K562 (cell line): ENCODE data around the gene XRRA1. TPM values are rescaled to one million over a fixed set of nuclear protein-coding genes. Genes with fewer than 3 reads are reported as not detected.

Experiments
- ATAC-seq: fragments of 200-7000 bp; cut with Tn5 transposase; 3 replicates; pipeline ENCODE4 v1.9.1; 2020; ENCODE audit warnings: moderate library complexity
- BruUV-seq: library from RNA; stranded (reverse); fragments of 400-500 nt; replicated peaks from 2 replicates; lab custom pipeline; 2021; lab: Mats Ljungman, UMichigan
- CTCF ChIA-PET: fragments of 300-600 bp; formaldehyde crosslinking; extraction: SDS; loops from one replicate; lab custom pipeline; 2021; ENCODE audit warnings: low intra/inter-chr PET ratio; lab: Yijun Ruan, JAX
- POLR2A ChIA-PET: fragments of 300-600, 350-650 bp; sonication (Branson Sonifier 250); formaldehyde crosslinking; extraction: SDS; loops from one replicate; lab custom pipeline; 2021; ENCODE audit warnings: antibody characterized with exemption, inconsistent platforms; lab: Yijun Ruan, JAX
- DNase-seq, 4 experiments: peaks; one replicate each; pipeline versions ENCODE4 v3.0.0 to v3.0.0-alpha.2; 2011 to 2018; ENCODE audit warnings: low spot score in 3 of 4, mixed read lengths in 3 of 4; ENCODE audit errors: extremely low read depth in 1 of 4
- FAIRE-seq: peaks from 2 replicates; lab custom pipeline; 2011; peaks lifted over from hg19 to GRCh38; lab: Jason Lieb, UNC
- H2AFZ ChIP-seq: 2 replicates; pipeline ENCODE4 v1.6.0; 2011; ENCODE audit warnings: low read depth, low read length, control low read depth, inconsistent platforms
- H3K27ac ChIP-seq: fragments of 200-600 bp; 3 replicates; pipeline ENCODE4 v1.8.0; 2011; ENCODE audit warnings: low read depth, mild to moderate bottlenecking, control low read depth, inconsistent platforms, low read length, moderate library complexity, mixed read lengths; ENCODE audit errors: extremely low read depth
- H3K27me3 ChIP-seq, 2 experiments: fragments of 300-600 bp in 1 of 2; 2 replicates in 1 of 2; 3 replicates in 1 of 2; pipeline versions ENCODE4 v1.6.0 to v1.8.0; 2011; ENCODE audit warnings: inconsistent platforms in 2 of 2, low read length in 2 of 2, mild to moderate bottlenecking in 1 of 2, mixed read lengths in 1 of 2, moderate library complexity in 1 of 2; ENCODE audit not compliant: control insufficient read depth in 2 of 2, insufficient read depth in 2 of 2
- H3K36me3 ChIP-seq: fragments of 300-600 bp; 3 replicates; pipeline ENCODE4 v1.8.0; 2011; ENCODE audit warnings: mild to moderate bottlenecking, low read length, inconsistent platforms; ENCODE audit not compliant: control insufficient read depth, insufficient read depth
- H3K4me1 ChIP-seq, 2 experiments: fragments of 200-600 bp in 1 of 2; replicated peaks in 1 of 2; 2 replicates in 1 of 2; 3 replicates in 1 of 2; pipeline versions ENCODE4 v1.5.1 to v1.8.0; 2011; ENCODE audit warnings: inconsistent platforms in 2 of 2, low read length in 2 of 2, mild to moderate bottlenecking in 1 of 2, mixed read lengths in 1 of 2, moderate library complexity in 1 of 2; ENCODE audit not compliant: control insufficient read depth in 2 of 2, insufficient read depth in 2 of 2
- H3K4me2 ChIP-seq: 2 replicates; pipeline ENCODE4 v1.6.1; 2011; ENCODE audit warnings: low read length, control low read depth, inconsistent platforms, mixed read lengths; ENCODE audit not compliant: insufficient read depth
- H3K4me3 ChIP-seq: fragments of 200-600 bp; sonication (generic), shearing (Covaris generic); 2 replicates; pipeline ENCODE4 v1.5.1; 2016; ENCODE audit warnings: control low read depth, inconsistent platforms
- H3K79me2 ChIP-seq: fragments of 200-600 bp; 3 replicates; pipeline ENCODE4 v1.8.0; 2011; ENCODE audit warnings: low read length, inconsistent platforms; ENCODE audit not compliant: control insufficient read depth, insufficient read depth
- H3K9ac ChIP-seq, 2 experiments: 2 replicates each; pipeline versions ENCODE4 v1.6.0 to v1.6.1; 2011; ENCODE audit warnings: low read depth in 2 of 2, low read length in 2 of 2, control low read depth in 1 of 2, inconsistent platforms in 1 of 2, mild to moderate bottlenecking in 1 of 2, mixed read lengths in 1 of 2; ENCODE audit not compliant: insufficient read depth in 1 of 2
- H3K9me1 ChIP-seq: one replicate; pipeline ENCODE4 v1.6.0; 2011; ENCODE audit warnings: inconsistent platforms, mild to moderate bottlenecking, low read length, moderate library complexity; ENCODE audit not compliant: control insufficient read depth, insufficient read depth
- H3K9me3 ChIP-seq: replicated peaks from 2 replicates; pipeline ENCODE4 v1.5.1; 2011; ENCODE audit warnings: low read depth, low read length, inconsistent platforms; ENCODE audit not compliant: control insufficient read depth, insufficient read depth
- H4K20me1 ChIP-seq: replicated peaks from 2 replicates; pipeline ENCODE4 v1.6.1; 2011; ENCODE audit warnings: low read length, inconsistent platforms, mixed read lengths; ENCODE audit not compliant: control insufficient read depth, insufficient read depth
- ASH1L ChIP-seq: fragments of 450-650 bp; IDR thresholded peaks from 2 replicates; pipeline ENCODE4 v1.6.1; 2018; ENCODE audit warnings: borderline replicate concordance, mild to moderate bottlenecking, low read depth; ENCODE audit not compliant: partially characterized antibody
- CEBPB ChIP-seq: fragments of 450-650 bp; IDR thresholded peaks from 2 replicates; pipeline ENCODE4 v1.6.1; 2016; ENCODE audit warnings: missing genetic modification characterization, missing compliant biosample characterization
- GABPA ChIP-seq: fragments of 200-800 bp; sonication (Bioruptor generic); conservative IDR thresholded peaks from 2 replicates; pipeline ENCODE4 v1.6.1; 2016; ENCODE audit warnings: low read depth, missing genetic modification characterization, missing compliant biosample characterization
- GTF3C2 ChIP-seq: IDR thresholded peaks from 3 replicates; pipeline ENCODE4 v1.6.1; 2011; ENCODE audit warnings: borderline replicate concordance, mild to moderate bottlenecking, moderate library complexity; ENCODE audit not compliant: insufficient read length; ENCODE audit errors: extremely low read depth
- HDAC1 ChIP-seq, 2 experiments: fragments of 450-650 bp; IDR thresholded peaks; 2 replicates each; pipeline ENCODE4 v1.6.1; 2016 to 2017; ENCODE audit warnings: inconsistent platforms in 1 of 2, mild to moderate bottlenecking in 1 of 2, moderate library complexity in 1 of 2
- ZKSCAN3 ChIP-seq: fragments of 250-450 bp; sonication (Bioruptor Pico); IDR thresholded peaks from 2 replicates; pipeline ENCODE4 v1.4.0; 2020
- ZNF239 ChIP-seq: fragments of 250-450 bp; sonication (Bioruptor Pico); IDR thresholded peaks from 2 replicates; pipeline ENCODE4 v1.4.0; 2020; ENCODE audit warnings: mild to moderate bottlenecking
- ZNF263 ChIP-seq: sonication (generic); formaldehyde crosslinking; IDR thresholded peaks from 2 replicates; pipeline ENCODE4 v1.8.0; 2022; ENCODE audit warnings: mild to moderate bottlenecking, missing genetic modification reagents, borderline replicate concordance
- WGBS: fragments of 100-300 bp; shearing (Covaris generic); methylation state at CpG from one replicate; pipeline ENCODE4 v1.1.6; 2016; ENCODE audit warnings: low coverage, mixed read lengths; ENCODE audit not compliant: insufficient coverage; ENCODE audit errors: missing lambda C conversion rate; 5-methylcytosine and 5-hydroxymethylcytosine counted together
- in situ Hi-C: fragments of 300-500 bp; cut with MboI; formaldehyde crosslinking; loops from 4 replicates; pipeline ENCODE4 v1.15.0; 2018; ENCODE audit warnings: inconsistent platforms, mixed read lengths
- intact Hi-C: fragments of 100-400 bp; cut with micrococcal nuclease; formaldehyde crosslinking; loops from 2 replicates; pipeline ENCODE4 v1.14.2; 2022
- polyA plus RNA-seq, 8 experiments: library from polyadenylated mRNA; depleted of rRNA in 4 of 8; stranded (reverse) in 5 of 8; unstranded in 3 of 8; fragments of >200 nt; fragmentation: Nextera tagmentation in 2 of 8; fragmentation: Illumina TruSeq in 1 of 8; extraction: Ambion mirVana in 2 of 8; extraction: Trizol in 1 of 8; gene quantifications; 2 replicates each; pipeline versions ENCODE4 v1.2.1 to v1.2.3, GENCODE V29; 2011 to 2014; ENCODE audit warnings: inconsistent platforms in 1 of 8, missing spikeins in 1 of 8
- total RNA-seq, 7 experiments: library from RNA; depleted of rRNA in 6 of 7; stranded (reverse); fragments of >200 nt in 6 of 7; fragmentation: Illumina TruSeq in 2 of 7; extraction: Trizol in 2 of 7; gene quantifications; 2 replicates each; pipeline versions ENCODE4 v1.2.1 to v1.2.3, GENCODE V29; 2011 to 2021; ENCODE audit warnings: low replicate concordance in 1 of 7
- TF ChIP-seq, protein P1 (sequence below): fragments of 450-650 bp; conservative IDR thresholded peaks from 2 replicates; pipeline ENCODE4 v1.6.1; 2016; ENCODE audit warnings: missing genetic modification characterization, low read depth, mild to moderate bottlenecking, control low read depth, missing compliant biosample characterization
- TF ChIP-seq, protein P2 (sequence below), 2 experiments: IDR thresholded peaks in 1 of 2; conservative IDR thresholded peaks in 1 of 2; 2 replicates each; pipeline ENCODE4 v1.6.1; 2016; ENCODE audit warnings: low read depth in 2 of 2, mild to moderate bottlenecking in 1 of 2, missing compliant biosample characterization in 1 of 2, missing genetic modification characterization in 1 of 2, moderate library complexity in 1 of 2

The XRRA1 gene
- total and polyA plus RNA-seq, 9 of the 15 experiments (the other 6 are each of a cell fraction or from before 2014, with no cell fraction given) = 5.0 to 22.5 (median 16.0) TPM

GRCh38 chr11:74809801-74810200 lies 139.1 kb downstream of the XRRA1 start (continued):
- TF ChIP-seq GTF3C2 = no peak
- no peak for TF ChIP-seq ZKSCAN3 (CRISPR knock-in tag)
- TF ChIP-seq, protein P1, sequence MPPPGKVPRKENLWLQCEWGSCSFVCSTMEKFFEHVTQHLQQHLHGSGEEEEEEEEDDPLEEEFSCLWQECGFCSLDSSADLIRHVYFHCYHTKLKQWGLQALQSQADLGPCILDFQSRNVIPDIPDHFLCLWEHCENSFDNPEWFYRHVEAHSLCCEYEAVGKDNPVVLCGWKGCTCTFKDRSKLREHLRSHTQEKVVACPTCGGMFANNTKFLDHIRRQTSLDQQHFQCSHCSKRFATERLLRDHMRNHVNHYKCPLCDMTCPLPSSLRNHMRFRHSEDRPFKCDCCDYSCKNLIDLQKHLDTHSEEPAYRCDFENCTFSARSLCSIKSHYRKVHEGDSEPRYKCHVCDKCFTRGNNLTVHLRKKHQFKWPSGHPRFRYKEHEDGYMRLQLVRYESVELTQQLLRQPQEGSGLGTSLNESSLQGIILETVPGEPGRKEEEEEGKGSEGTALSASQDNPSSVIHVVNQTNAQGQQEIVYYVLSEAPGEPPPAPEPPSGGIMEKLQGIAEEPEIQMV (tag) = no peak
- TF ChIP-seq GABPA (tag) = no peak
- TF ChIP-seq ZNF263 = no peak

GRCh38 chr11:74806267-74806666 lies 142.6 kb downstream of the XRRA1 start:
- in situ Hi-C loops = no loop called here
- H3K9me3 ChIP-seq = no peaks in the 10 kb centered on the region
- DNase-seq (peak; percentile 28 to 83 (median 51)), FAIRE-seq (peak; percentile 92), ATAC-seq (peak; percentile 98)
- H3K4me1 ChIP-seq = peaks cover 0 to 16% of the 10 kb centered on the region in 2 experiments; a peak in 2 of 5 replicates
- H3K9me1 ChIP-seq = peaks cover 2% of the 10 kb centered on the region
- ChIA-PET POLR2A (interaction anchor here (1.5 kb wide), 1 partner anchor 10 kb away, joined by 4 read pairs; no protein-coding TSS in a partner anchor), CTCF (interaction anchor here (0.7 kb wide), 1 partner anchor 442 kb away, joined by 3 read pairs; no protein-coding TSS in a partner anchor)
- intact Hi-C loops = no loop called here
- no peaks in the 10 kb centered on the region; the same call in 1 of the 2 replicates for H4K20me1 ChIP-seq
- no peak overlapping the region for H3K4me3 ChIP-seq
- H2AFZ ChIP-seq = no peak overlapping the region
- 2% methylated on average over 3 of the region's 3 CpGs for WGBS
- H3K27me3 ChIP-seq = no peaks in the 10 kb centered on the region
- H3K27ac ChIP-seq = peak overlapping the region; percentile 50; the same call in 2 of the 3 replicates
- BruUV-seq = no TSS peak
- H3K36me3 ChIP-seq = peaks cover 16% of the 10 kb centered on the region; the same call in 1 of the 3 replicates
- H3K79me2 ChIP-seq = peaks cover 48% of the 10 kb centered on the region
- H3K4me2 ChIP-seq = peak overlapping the region; percentile 21; the same call in 1 of the 2 replicates
- no peak overlapping the region; a peak in 1 of 4 replicates for H3K9ac ChIP-seq
- TF ChIP-seq CEBPB (tag) (peak; percentile 45; the same call in 1 of the 2 replicates), HDAC1 (IDR thresholded peaks at IDR 0.05) (0 out of 4 replicates have a peak, but pooled peaks of 1 of the 2 experiments have one; percentile 38), ZNF239 (no peak), ASH1L (no peak)
- TF ChIP-seq, protein P2, sequence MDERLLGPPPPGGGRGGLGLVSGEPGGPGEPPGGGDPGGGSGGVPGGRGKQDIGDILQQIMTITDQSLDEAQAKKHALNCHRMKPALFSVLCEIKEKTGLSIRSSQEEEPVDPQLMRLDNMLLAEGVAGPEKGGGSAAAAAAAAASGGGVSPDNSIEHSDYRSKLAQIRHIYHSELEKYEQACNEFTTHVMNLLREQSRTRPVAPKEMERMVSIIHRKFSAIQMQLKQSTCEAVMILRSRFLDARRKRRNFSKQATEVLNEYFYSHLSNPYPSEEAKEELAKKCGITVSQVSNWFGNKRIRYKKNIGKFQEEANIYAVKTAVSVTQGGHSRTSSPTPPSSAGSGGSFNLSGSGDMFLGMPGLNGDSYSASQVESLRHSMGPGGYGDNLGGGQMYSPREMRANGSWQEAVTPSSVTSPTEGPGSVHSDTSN (CRISPR knock-in tag; IDR thresholded peaks at IDR 0.05; ENCODE audit: low read depth) = no peak
- TF ChIP-seq, protein P2 (tag; conservative IDR thresholded peaks at IDR 0.05; ENCODE audit: low read depth) = 0 out of 2 replicates have a peak, but pooled peaks have one; percentile 23
